LHCN-M2 (cell line): ENCODE data around the gene AKNA. TPM values are rescaled to one million over a fixed set of nuclear protein-coding genes. Genes with fewer than 3 reads are reported as not detected.

Experiments
- DNase-seq: peaks from one replicate; pipeline ENCODE4 v3.0.0-alpha.2; 2012; ENCODE audit warnings: low read depth
- total RNA-seq: library from RNA; depleted of rRNA; stranded (reverse); fragments of >200 nt; gene quantifications from 2 replicates; pipeline ENCODE4 v1.2.3, GENCODE V29; 2014

AKNA gene
- total RNA-seq, 1 experiment from 2014 or later: 3.7 TPM

- no peak for DNase-seq
These were observed 26.6 kb upstream of the AKNA start for GRCh38 chr9:114414346-114414745.

- peak; percentile 67 for DNase-seq
These were observed 26.1 kb upstream of the AKNA start for GRCh38 chr9:114413861-114414301.

GRCh38 chr9:114412048-114412683 lies 24.4 kb upstream of the AKNA start:
- no peak for DNase-seq

- no peak for DNase-seq
These were observed 23.7 kb upstream of the AKNA start for GRCh38 chr9:114411452-114411851.

GRCh38 chr9:114410910-114411309 lies 23.1 kb upstream of the AKNA start:
- DNase-seq: no peak

- DNase-seq: no peak
These were observed 22.1 kb upstream of the AKNA start for GRCh38 chr9:114409842-114410241.

- peak; percentile 63 for DNase-seq
These were observed 21.5 kb upstream of the AKNA start for GRCh38 chr9:114409103-114409780.

GRCh38 chr9:114408645-114409044 lies 20.9 kb upstream of the AKNA start:
- no peak for DNase-seq

- no peak for DNase-seq
These were observed 20.1 kb upstream of the AKNA start for GRCh38 chr9:114407889-114408288.

GRCh38 chr9:114406441-114406840 lies 18.7 kb upstream of the AKNA start:
- no peak for DNase-seq

GRCh38 chr9:114405294-114406034 lies 17.7 kb upstream of the AKNA start:
- peak; percentile 71 for DNase-seq

- no peak for DNase-seq
These were observed 16.7 kb upstream of the AKNA start for GRCh38 chr9:114404531-114404930.

- DNase-seq: no peak
These were observed 15.5 kb upstream of the AKNA start for GRCh38 chr9:114403153-114403756.

- no peak for DNase-seq
These were observed 13.6 kb upstream of the AKNA start for GRCh38 chr9:114401344-114401743.

- DNase-seq: no peak
These were observed 13.0 kb upstream of the AKNA start for GRCh38 chr9:114400772-114401171.

GRCh38 chr9:114400219-114400618 lies 12.4 kb upstream of the AKNA start:
- no peak for DNase-seq

GRCh38 chr9:114399381-114399780 lies 11.6 kb upstream of the AKNA start:
- DNase-seq: no peak

GRCh38 chr9:114397848-114398605 lies 10.2 kb upstream of the AKNA start:
- peak; percentile 81 for DNase-seq

GRCh38 chr9:114397219-114397847 lies 9.6 kb upstream of the AKNA start:
- no peak for DNase-seq

GRCh38 chr9:114396558-114397218 lies 8.9 kb upstream of the AKNA start:
- no peak for DNase-seq
